Caco-2 (cell line): Measurements from ENCODE around the gene TSSK6. TPM values are rescaled to one million over a fixed set of nuclear protein-coding genes. Genes with fewer than 3 reads are reported as not detected.
A peak's percentile ranks its signal among the peaks of the same experiment; 100 is the strongest.

Source experiments
- BruUV-seq: library from RNA; stranded (reverse); fragments of 400-500 nt; replicated peaks from 2 replicates; lab custom pipeline; 2021; lab: Mats Ljungman, UMichigan
- CTCF ChIA-PET: fragments of 300-600 bp; sonication (Branson Sonifier 250); formaldehyde crosslinking; loops from one replicate; lab custom pipeline; 2022; ENCODE audit warnings: antibody characterized with exemption; lab: Charles Lee
- POLR2A ChIA-PET: fragments of 300-600 bp; sonication (Branson Sonifier 250); formaldehyde crosslinking; loops from one replicate; lab custom pipeline; 2022; ENCODE audit warnings: antibody characterized with exemption; lab: Charles Lee
- DNase-seq, 2 experiments: peaks; one replicate each; pipeline versions ENCODE4 v3.0.0 to v3.0.0-alpha.2; 2020 to 2022
- H3K27me3 ChIP-seq: replicated peaks from 2 replicates; pipeline ENCODE4 v1.6.0; 2011; ENCODE audit warnings: low read length; ENCODE audit not compliant: control insufficient read depth, insufficient read depth
- H3K36me3 ChIP-seq: 2 replicates; pipeline ENCODE4 v1.5.1; 2011; ENCODE audit warnings: low read length; ENCODE audit not compliant: control insufficient read depth, insufficient read depth
- H3K4me1 ChIP-seq: fragments of 250-450 bp; sonication (Bioruptor Pico); 2 replicates; pipeline ENCODE4 v1.5.1; 2020; ENCODE audit warnings: mild to moderate bottlenecking
- H3K4me3 ChIP-seq: 2 replicates; pipeline ENCODE4 v1.5.1; 2011; ENCODE audit warnings: low read depth, mild to moderate bottlenecking, control low read depth, low read length
- H3K9me3 ChIP-seq: fragments of 250-450 bp; sonication (Bioruptor Pico); 2 replicates; pipeline ENCODE4 v1.5.1; 2020; ENCODE audit warnings: mild to moderate bottlenecking, moderate library complexity
- H3K27ac Mint-ChIP-seq: one replicate; pipeline ENCODE4 v1.8.0; 2022; ENCODE audit warnings: mixed read lengths; ENCODE audit not compliant: unreplicated experiment
- H3K27me3 Mint-ChIP-seq: one replicate; pipeline ENCODE4 v1.8.0; 2022; ENCODE audit warnings: mixed read lengths; ENCODE audit not compliant: insufficient read depth, unreplicated experiment
- H3K36me3 Mint-ChIP-seq: one replicate; pipeline ENCODE4 v1.8.0; 2022; ENCODE audit warnings: mild to moderate bottlenecking, mixed read lengths; ENCODE audit not compliant: insufficient read depth, unreplicated experiment
- H3K4me1 Mint-ChIP-seq: one replicate; pipeline ENCODE4 v1.8.0; 2022; ENCODE audit warnings: low read depth, mixed read lengths; ENCODE audit not compliant: unreplicated experiment
- H3K4me3 Mint-ChIP-seq: one replicate; pipeline ENCODE4 v1.8.0; 2022; ENCODE audit warnings: mild to moderate bottlenecking, moderate library complexity, mixed read lengths; ENCODE audit not compliant: unreplicated experiment
- H3K9me3 Mint-ChIP-seq: one replicate; pipeline ENCODE4 v1.8.0; 2022; ENCODE audit warnings: mixed read lengths; ENCODE audit not compliant: unreplicated experiment
- intact Hi-C: fragments of 100-400 bp; cut with micrococcal nuclease; formaldehyde crosslinking; loops from one replicate; pipeline ENCODE4 v1.10.0; 2022; ENCODE audit not compliant: unreplicated experiment
- total RNA-seq: library from RNA; stranded (reverse); gene quantifications from 2 replicates; pipeline ENCODE4 v1.2.3, GENCODE V29; 2022
- TF ChIP-seq, protein P1 (sequence below), 2 experiments: fragments of 200-600 bp in 1 of 2; IDR thresholded peaks; 1 replicate in 1 of 2; 2 replicates in 1 of 2; pipeline versions ENCODE4 v1.5.1 to v1.8.0; 2011 to 2022; ENCODE audit warnings: antibody characterized with exemption in 1 of 2, control low read depth in 1 of 2, inconsistent platforms in 1 of 2, low read depth in 1 of 2, low read length in 1 of 2, mild to moderate bottlenecking in 1 of 2, moderate library complexity in 1 of 2; ENCODE audit not compliant: insufficient read depth in 1 of 2, severe bottlenecking in 1 of 2, unreplicated experiment in 1 of 2

TSSK6 gene
- total RNA-seq, 1 experiment from 2014 or later = 3.8 TPM

- no peak overlapping the region for H3K27ac Mint-ChIP-seq
- BruUV-seq = no TSS peak
- H3K4me1 Mint-ChIP-seq = peaks cover 10% of the 10 kb centered on the region
- H3K27me3 Mint-ChIP-seq = no peaks in the 10 kb centered on the region
- Histone ChIP-seq H3K9me3 (no peaks in the 10 kb centered on the region), H3K4me3 (no peak overlapping the region), H3K27me3 (no peaks in the 10 kb centered on the region), H3K4me1 (no peaks in the 10 kb centered on the region), H3K36me3 (no peaks in the 10 kb centered on the region)
- H3K36me3 Mint-ChIP-seq = peaks cover 40% of the 10 kb centered on the region
- TF ChIP-seq, protein P1, sequence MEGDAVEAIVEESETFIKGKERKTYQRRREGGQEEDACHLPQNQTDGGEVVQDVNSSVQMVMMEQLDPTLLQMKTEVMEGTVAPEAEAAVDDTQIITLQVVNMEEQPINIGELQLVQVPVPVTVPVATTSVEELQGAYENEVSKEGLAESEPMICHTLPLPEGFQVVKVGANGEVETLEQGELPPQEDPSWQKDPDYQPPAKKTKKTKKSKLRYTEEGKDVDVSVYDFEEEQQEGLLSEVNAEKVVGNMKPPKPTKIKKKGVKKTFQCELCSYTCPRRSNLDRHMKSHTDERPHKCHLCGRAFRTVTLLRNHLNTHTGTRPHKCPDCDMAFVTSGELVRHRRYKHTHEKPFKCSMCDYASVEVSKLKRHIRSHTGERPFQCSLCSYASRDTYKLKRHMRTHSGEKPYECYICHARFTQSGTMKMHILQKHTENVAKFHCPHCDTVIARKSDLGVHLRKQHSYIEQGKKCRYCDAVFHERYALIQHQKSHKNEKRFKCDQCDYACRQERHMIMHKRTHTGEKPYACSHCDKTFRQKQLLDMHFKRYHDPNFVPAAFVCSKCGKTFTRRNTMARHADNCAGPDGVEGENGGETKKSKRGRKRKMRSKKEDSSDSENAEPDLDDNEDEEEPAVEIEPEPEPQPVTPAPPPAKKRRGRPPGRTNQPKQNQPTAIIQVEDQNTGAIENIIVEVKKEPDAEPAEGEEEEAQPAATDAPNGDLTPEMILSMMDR (IDR thresholded peaks at IDR 0.05; ENCODE audit: insufficient read depth in 1 of 2, low read depth in 1 of 2, low read length in 1 of 2, severe bottlenecking in 1 of 2, unreplicated experiment in 1 of 2) = no peak
- no peaks in the 10 kb centered on the region for H3K9me3 Mint-ChIP-seq
- no peak overlapping the region for H3K4me3 Mint-ChIP-seq
- CTCF ChIA-PET = interaction anchor here (0.6 to 2.3 kb wide), 6 partner anchors 20 to 111 kb away, joined by 3 to 15 read pairs (median 7); partner anchors contain the start of genes GMIP and LPAR2
- POLR2A ChIA-PET = interaction anchor here (1.2 kb wide), 1 partner anchor 95 kb away, joined by 7 read pairs; the partner anchor contains the start of gene LPAR2
- intact Hi-C loops = loop anchor here (1.0 to 5.0 kb wide), 3 partner anchors 20 to 110 kb away; partner anchors contain the start of genes GMIP and LPAR2
- no peak for DNase-seq
Observed at GRCh38 chr19:19532806-19533701, 17.7 kb upstream of the TSSK6 start.

DNA sequence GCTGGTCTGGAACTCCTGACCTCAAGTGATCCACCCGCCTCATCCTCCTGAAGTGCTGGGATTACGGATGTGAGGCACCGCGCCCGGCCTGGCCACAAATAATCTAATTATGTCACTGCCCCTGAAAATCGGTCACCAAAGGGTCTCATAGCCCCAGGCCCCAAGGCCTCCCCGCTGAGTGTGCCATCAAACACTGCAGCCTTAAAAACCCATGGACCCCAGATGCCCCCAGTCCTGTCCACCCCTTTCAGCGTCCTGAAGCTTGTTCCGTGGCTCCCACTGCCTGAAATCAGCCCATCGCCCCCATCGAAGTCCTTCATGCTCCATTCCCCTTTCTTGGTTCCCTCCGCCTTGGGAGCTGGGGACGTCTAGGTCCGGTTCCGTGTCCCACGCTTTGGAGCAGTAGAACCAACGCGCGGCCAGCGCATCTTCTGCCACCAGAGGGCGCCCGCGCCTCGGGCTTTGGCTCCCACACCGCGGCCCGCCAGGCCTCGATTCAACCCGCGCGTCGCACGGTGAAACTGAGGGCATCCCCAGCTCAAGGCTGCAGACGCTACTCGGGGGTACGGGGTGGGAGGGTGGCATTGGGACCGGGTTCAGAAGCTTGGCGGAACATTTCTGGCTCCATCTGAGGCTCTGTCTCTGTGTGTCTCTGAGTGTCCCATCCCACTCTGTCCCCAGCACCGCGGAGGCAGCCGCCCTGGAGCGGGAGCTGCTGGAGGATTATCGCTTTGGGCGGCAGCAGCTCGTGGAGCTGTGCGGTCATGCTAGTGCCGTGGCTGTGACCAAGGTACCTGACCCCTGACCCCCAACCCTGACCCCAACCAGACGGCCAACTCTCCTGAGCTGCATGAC lies 16.8 kb upstream of the TSSK6 start:
- no peaks in the 10 kb centered on the region for H3K9me3 Mint-ChIP-seq
- no peak overlapping the region for H3K27ac Mint-ChIP-seq
- no peak overlapping the region for H3K4me3 Mint-ChIP-seq
- POLR2A ChIA-PET = interaction anchor here (1.2 kb wide), 1 partner anchor 96 kb away, joined by 7 read pairs; the partner anchor contains the start of gene LPAR2
- H3K36me3 ChIP-seq = no peaks in the 10 kb centered on the region
- peaks cover 10% of the 10 kb centered on the region for H3K4me1 Mint-ChIP-seq
- peak; percentile 71 to 85 for DNase-seq
- no peaks in the 10 kb centered on the region for H3K9me3 ChIP-seq
- TF ChIP-seq, protein P1 (IDR thresholded peaks at IDR 0.05; ENCODE audit: insufficient read depth in 1 of 2, low read depth in 1 of 2, low read length in 1 of 2, severe bottlenecking in 1 of 2, unreplicated experiment in 1 of 2) = peak; percentile 83 to 96
- H3K4me3 ChIP-seq = no peak overlapping the region
- no peaks in the 10 kb centered on the region for H3K4me1 ChIP-seq
- no peaks in the 10 kb centered on the region for H3K27me3 Mint-ChIP-seq
- intact Hi-C loops = loop anchor here (1.0 to 5.0 kb wide), 3 partner anchors 21 to 111 kb away; partner anchors contain the start of genes GMIP and LPAR2
- H3K36me3 Mint-ChIP-seq = peaks cover 45% of the 10 kb centered on the region
- CTCF ChIA-PET = interaction anchor here (0.6 to 2.3 kb wide), 8 partner anchors 21 to 409 kb away, joined by 3 to 15 read pairs (median 4); partner anchors contain the start of genes GMIP and LPAR2
- H3K27me3 ChIP-seq = no peaks in the 10 kb centered on the region
- no TSS peak for BruUV-seq
